HepG2 (cell line): ENCODE results near the gene BLOC1S4. TPM values are rescaled to one million over a fixed set of nuclear protein-coding genes. Genes with fewer than 3 reads are reported as not detected.
A peak's percentile ranks its signal among the peaks of the same experiment; 100 is the strongest.

Experiments
- FOXA1 ChIP-seq, 2 experiments: fragments of 450-650 bp in 1 of 2; sonication (generic) in 1 of 2; formaldehyde crosslinking in 1 of 2; IDR thresholded peaks; 2 replicates each; pipeline versions ENCODE4 v1.4.0 to v1.6.1; 2016 to 2020; ENCODE audit warnings: missing genetic modification reagents in 1 of 2
- ISL2 ChIP-seq: sonication (generic); formaldehyde crosslinking; IDR thresholded peaks from 2 replicates; pipeline ENCODE4 v1.5.0; 2020; ENCODE audit warnings: missing genetic modification reagents
- NFE2L1 ChIP-seq: sonication (generic); formaldehyde crosslinking; IDR thresholded peaks from 2 replicates; pipeline ENCODE4 v1.4.0; 2020; ENCODE audit warnings: missing genetic modification reagents, mild to moderate bottlenecking, borderline replicate concordance
- NPAS2 ChIP-seq: sonication (generic); formaldehyde crosslinking; IDR thresholded peaks from 2 replicates; pipeline ENCODE4 v1.8.0; 2022; ENCODE audit warnings: mild to moderate bottlenecking, missing genetic modification reagents, borderline replicate concordance
- NR2F2 ChIP-seq: IDR thresholded peaks from 2 replicates; pipeline ENCODE4 v1.6.1; 2012; ENCODE audit warnings: low read depth, inconsistent platforms, borderline replicate concordance
- POLR2A ChIP-seq, 2 experiments: IDR thresholded peaks; 2 replicates each; pipeline ENCODE4 v1.6.1; 2011; ENCODE audit warnings: low read depth in 2 of 2, low read length in 2 of 2, mild to moderate bottlenecking in 1 of 2, moderate library complexity in 1 of 2; ENCODE audit not compliant: insufficient read depth in 1 of 2
- RBAK ChIP-seq: sonication (generic); formaldehyde crosslinking; IDR thresholded peaks from 2 replicates; pipeline ENCODE4 v1.5.1; 2020; ENCODE audit warnings: mild to moderate bottlenecking, missing genetic modification reagents
- SOX6 ChIP-seq, 2 experiments: fragments of 450-650 bp in 1 of 2; sonication (generic) in 1 of 2; formaldehyde crosslinking in 1 of 2; IDR thresholded peaks; 2 replicates each; pipeline versions ENCODE4 v1.4.0 to v1.6.1; 2017 to 2020; ENCODE audit warnings: antibody characterized with exemption in 1 of 2, mild to moderate bottlenecking in 1 of 2, missing genetic modification reagents in 1 of 2
- ZC3H13 ChIP-seq: sonication (generic); formaldehyde crosslinking; IDR thresholded peaks from 2 replicates; pipeline ENCODE4 v1.8.1; 2023; ENCODE audit warnings: mild to moderate bottlenecking, missing genetic modification reagents, moderate library complexity
- ZNF33B ChIP-seq: sonication (generic); formaldehyde crosslinking; IDR thresholded peaks from 2 replicates; pipeline ENCODE4 v1.5.1; 2020; ENCODE audit warnings: mild to moderate bottlenecking, missing genetic modification reagents
- ZNF567 ChIP-seq: sonication (generic); formaldehyde crosslinking; IDR thresholded peaks from 2 replicates; pipeline ENCODE4 v1.8.1; 2023; ENCODE audit warnings: mild to moderate bottlenecking, missing genetic modification reagents, borderline replicate concordance
- ZNF740 ChIP-seq: sonication (generic); formaldehyde crosslinking; IDR thresholded peaks from 2 replicates; pipeline ENCODE4 v1.4.0; 2020; ENCODE audit warnings: missing genetic modification reagents
- polyA plus RNA-seq, 8 experiments: library from polyadenylated mRNA; depleted of rRNA in 3 of 8; stranded (reverse) in 7 of 8; unstranded in 1 of 8; fragments of >200 nt; fragmentation: Illumina TruSeq in 4 of 8; extraction: Trizol in 4 of 8; gene quantifications; 2 replicates each; pipeline versions ENCODE4 v1.2.1 to v1.2.3, GENCODE V29; 2011 to 2016; ENCODE audit warnings: low read depth in 4 of 8, missing spikeins in 1 of 8, mixed read lengths in 1 of 8; ENCODE audit not compliant: insufficient read depth in 1 of 8
- total RNA-seq, 5 experiments: library from RNA; depleted of rRNA; stranded (reverse); fragments of >200 nt; fragmentation: Illumina TruSeq; extraction: Trizol; gene quantifications; 2 replicates each; pipeline ENCODE4 v1.2.3, GENCODE V29; 2016; ENCODE audit warnings: low read depth in 1 of 5
- TF ChIP-seq, protein P1 (sequence below): IDR thresholded peaks from 2 replicates; pipeline ENCODE4 v1.6.1; 2016; ENCODE audit warnings: low read depth, borderline replicate concordance
- TF ChIP-seq, protein P2 (sequence below): sonication (generic); formaldehyde crosslinking; IDR thresholded peaks from 2 replicates; pipeline ENCODE4 v1.4.0; 2020; ENCODE audit warnings: missing genetic modification reagents, borderline replicate concordance
- TF ChIP-seq, protein P3 (sequence below): sonication (generic); formaldehyde crosslinking; IDR thresholded peaks from 2 replicates; pipeline ENCODE4 v1.4.0; 2020; ENCODE audit warnings: missing genetic modification reagents

The BLOC1S4 gene
- total and polyA plus RNA-seq, 2 of the 13 experiments (the other 11 are each of a cell fraction or from before 2014, with no cell fraction given), result 15.5 to 20.9 TPM

- TF ChIP-seq ISL2 (CRISPR knock-in tag) (no peak), POLR2A (IDR thresholded peaks at IDR 0.05; ENCODE audit: insufficient read depth in 1 of 2, low read depth in 2 of 2, low read length in 2 of 2) (peak in 1 of 2 experiments; percentile 35; a peak in 1 of 4 replicates), ZNF567 (no peak), FOXA1 (IDR thresholded peaks at IDR 0.05) (no peak), FOXA1 (CRISPR knock-in tag; IDR thresholded peaks at IDR 0.05) (peak; percentile 39; the same call in 1 of the 2 replicates), NFE2L1 (CRISPR knock-in tag) (no peak), SOX6 (IDR thresholded peaks at IDR 0.05) (no peak), SOX6 (CRISPR knock-in tag; IDR thresholded peaks at IDR 0.05) (peak; percentile 65), RBAK (CRISPR knock-in tag) (no peak), ZC3H13 (CRISPR knock-in tag) (peak; percentile 92), NPAS2 (CRISPR knock-in tag) (no peak), ZNF740 (CRISPR knock-in tag) (no peak), ZNF33B (CRISPR knock-in tag) (peak; percentile 38; the same call in 1 of the 2 replicates), NR2F2 (0 out of 2 replicates have a peak, but pooled peaks have one; percentile 22)
- TF ChIP-seq, protein P1, sequence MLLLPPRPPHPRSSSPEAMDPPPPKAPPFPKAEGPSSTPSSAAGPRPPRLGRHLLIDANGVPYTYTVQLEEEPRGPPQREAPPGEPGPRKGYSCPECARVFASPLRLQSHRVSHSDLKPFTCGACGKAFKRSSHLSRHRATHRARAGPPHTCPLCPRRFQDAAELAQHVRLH (CRISPR knock-in tag), result 0 out of 2 replicates have a peak, but pooled peaks have one; percentile 43
- TF ChIP-seq, protein P2, sequence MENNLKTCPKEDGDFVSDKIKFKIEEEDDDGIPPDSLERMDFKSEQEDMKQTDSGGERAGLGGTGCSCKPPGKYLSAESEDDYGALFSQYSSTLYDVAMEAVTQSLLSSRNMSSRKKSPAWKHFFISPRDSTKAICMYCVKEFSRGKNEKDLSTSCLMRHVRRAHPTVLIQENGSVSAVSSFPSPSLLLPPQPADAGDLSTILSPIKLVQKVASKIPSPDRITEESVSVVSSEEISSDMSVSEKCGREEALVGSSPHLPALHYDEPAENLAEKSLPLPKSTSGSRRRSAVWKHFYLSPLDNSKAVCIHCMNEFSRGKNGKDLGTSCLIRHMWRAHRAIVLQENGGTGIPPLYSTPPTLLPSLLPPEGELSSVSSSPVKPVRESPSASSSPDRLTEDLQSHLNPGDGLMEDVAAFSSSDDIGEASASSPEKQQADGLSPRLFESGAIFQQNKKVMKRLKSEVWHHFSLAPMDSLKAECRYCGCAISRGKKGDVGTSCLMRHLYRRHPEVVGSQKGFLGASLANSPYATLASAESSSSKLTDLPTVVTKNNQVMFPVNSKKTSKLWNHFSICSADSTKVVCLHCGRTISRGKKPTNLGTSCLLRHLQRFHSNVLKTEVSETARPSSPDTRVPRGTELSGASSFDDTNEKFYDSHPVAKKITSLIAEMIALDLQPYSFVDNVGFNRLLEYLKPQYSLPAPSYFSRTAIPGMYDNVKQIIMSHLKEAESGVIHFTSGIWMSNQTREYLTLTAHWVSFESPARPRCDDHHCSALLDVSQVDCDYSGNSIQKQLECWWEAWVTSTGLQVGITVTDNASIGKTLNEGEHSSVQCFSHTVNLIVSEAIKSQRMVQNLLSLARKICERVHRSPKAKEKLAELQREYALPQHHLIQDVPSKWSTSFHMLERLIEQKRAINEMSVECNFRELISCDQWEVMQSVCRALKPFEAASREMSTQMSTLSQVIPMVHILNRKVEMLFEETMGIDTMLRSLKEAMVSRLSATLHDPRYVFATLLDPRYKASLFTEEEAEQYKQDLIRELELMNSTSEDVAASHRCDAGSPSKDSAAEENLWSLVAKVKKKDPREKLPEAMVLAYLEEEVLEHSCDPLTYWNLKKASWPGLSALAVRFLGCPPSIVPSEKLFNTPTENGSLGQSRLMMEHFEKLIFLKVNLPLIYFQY (CRISPR knock-in tag), result 0 out of 2 replicates have a peak, but pooled peaks have one; percentile 55
- TF ChIP-seq, protein P3, sequence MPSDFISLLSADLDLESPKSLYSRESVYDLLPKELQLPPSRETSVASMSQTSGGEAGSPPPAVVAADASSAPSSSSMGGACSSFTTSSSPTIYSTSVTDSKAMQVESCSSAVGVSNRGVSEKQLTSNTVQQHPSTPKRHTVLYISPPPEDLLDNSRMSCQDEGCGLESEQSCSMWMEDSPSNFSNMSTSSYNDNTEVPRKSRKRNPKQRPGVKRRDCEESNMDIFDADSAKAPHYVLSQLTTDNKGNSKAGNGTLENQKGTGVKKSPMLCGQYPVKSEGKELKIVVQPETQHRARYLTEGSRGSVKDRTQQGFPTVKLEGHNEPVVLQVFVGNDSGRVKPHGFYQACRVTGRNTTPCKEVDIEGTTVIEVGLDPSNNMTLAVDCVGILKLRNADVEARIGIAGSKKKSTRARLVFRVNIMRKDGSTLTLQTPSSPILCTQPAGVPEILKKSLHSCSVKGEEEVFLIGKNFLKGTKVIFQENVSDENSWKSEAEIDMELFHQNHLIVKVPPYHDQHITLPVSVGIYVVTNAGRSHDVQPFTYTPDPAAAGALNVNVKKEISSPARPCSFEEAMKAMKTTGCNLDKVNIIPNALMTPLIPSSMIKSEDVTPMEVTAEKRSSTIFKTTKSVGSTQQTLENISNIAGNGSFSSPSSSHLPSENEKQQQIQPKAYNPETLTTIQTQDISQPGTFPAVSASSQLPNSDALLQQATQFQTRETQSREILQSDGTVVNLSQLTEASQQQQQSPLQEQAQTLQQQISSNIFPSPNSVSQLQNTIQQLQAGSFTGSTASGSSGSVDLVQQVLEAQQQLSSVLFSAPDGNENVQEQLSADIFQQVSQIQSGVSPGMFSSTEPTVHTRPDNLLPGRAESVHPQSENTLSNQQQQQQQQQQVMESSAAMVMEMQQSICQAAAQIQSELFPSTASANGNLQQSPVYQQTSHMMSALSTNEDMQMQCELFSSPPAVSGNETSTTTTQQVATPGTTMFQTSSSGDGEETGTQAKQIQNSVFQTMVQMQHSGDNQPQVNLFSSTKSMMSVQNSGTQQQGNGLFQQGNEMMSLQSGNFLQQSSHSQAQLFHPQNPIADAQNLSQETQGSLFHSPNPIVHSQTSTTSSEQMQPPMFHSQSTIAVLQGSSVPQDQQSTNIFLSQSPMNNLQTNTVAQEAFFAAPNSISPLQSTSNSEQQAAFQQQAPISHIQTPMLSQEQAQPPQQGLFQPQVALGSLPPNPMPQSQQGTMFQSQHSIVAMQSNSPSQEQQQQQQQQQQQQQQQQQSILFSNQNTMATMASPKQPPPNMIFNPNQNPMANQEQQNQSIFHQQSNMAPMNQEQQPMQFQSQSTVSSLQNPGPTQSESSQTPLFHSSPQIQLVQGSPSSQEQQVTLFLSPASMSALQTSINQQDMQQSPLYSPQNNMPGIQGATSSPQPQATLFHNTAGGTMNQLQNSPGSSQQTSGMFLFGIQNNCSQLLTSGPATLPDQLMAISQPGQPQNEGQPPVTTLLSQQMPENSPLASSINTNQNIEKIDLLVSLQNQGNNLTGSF, result no peak
Measured at GRCh38 chr4:6673660-6674499, 42.1 kb upstream of the BLOC1S4 start (continued).
